Heart right ventricle (tissue), 16 donors: ENCODE data around the gene SLC39A13. TPM values are rescaled to one million over a fixed set of nuclear protein-coding genes. Genes with fewer than 3 reads are reported as not detected.

Experiments
- ATAC-seq, 8 donors: fragments of 200-7000 bp; cut with Tn5 transposase; one replicate each; pipeline ENCODE4 v1.9.1; 2020; ENCODE audit warnings: mild to moderate bottlenecking in 8 of 8, moderate library complexity in 8 of 8, moderate number of reproducible peaks in 1 of 8
- DNase-seq, 2 donors: peaks; one replicate each; pipeline ENCODE4 v3.0.0-alpha.2; 2020
- H3K27ac ChIP-seq, 10 donors: fragments of 200-600 bp; sonication (generic) in 2 of 10; one replicate each; pipeline versions ENCODE4 v1.5.0 to v1.8.0; 2020 to 2022; ENCODE audit warnings: mild to moderate bottlenecking in 3 of 10
- H3K27me3 ChIP-seq, 7 donors: fragments of 200-600 bp; one replicate each; pipeline ENCODE4 v1.8.0; 2021 to 2022; ENCODE audit warnings: mild to moderate bottlenecking in 2 of 7
- H3K36me3 ChIP-seq, 9 donors: fragments of 200-600 bp; sonication (generic) in 1 of 9; one replicate each; pipeline versions ENCODE4 v1.5.0 to v1.8.0; 2020 to 2022; ENCODE audit warnings: mild to moderate bottlenecking in 2 of 9
- H3K4me1 ChIP-seq, 9 donors: fragments of 200-600 bp; sonication (generic) in 1 of 9; one replicate each; pipeline versions ENCODE4 v1.5.0 to v1.8.0; 2020 to 2022; ENCODE audit warnings: mild to moderate bottlenecking in 4 of 9
- H3K4me3 ChIP-seq, 10 donors: fragments of 200-600 bp; sonication (generic) in 2 of 10; one replicate each; pipeline versions ENCODE4 v1.5.0 to v1.8.0; 2020 to 2022; ENCODE audit warnings: mild to moderate bottlenecking in 7 of 10, moderate library complexity in 2 of 10
- H3K9me3 ChIP-seq, 11 donors: fragments of 200-600 bp in 10 of 11; sonication (generic) in 2 of 11; one replicate each; pipeline versions ENCODE4 v1.5.0 to v1.8.0; 2013 to 2022; ENCODE audit warnings: mild to moderate bottlenecking in 2 of 11, control low read depth in 1 of 11, moderate library complexity in 1 of 11
- CTCF ChIP-seq, 9 donors: fragments of 200-600 bp; sonication (generic) in 2 of 9; IDR thresholded peaks; one replicate each; pipeline versions ENCODE4 v1.5.0 to v1.8.0; 2021 to 2022; ENCODE audit warnings: antibody characterized with exemption in 9 of 9, mild to moderate bottlenecking in 5 of 9, moderate library complexity in 1 of 9
- WGBS, 2 donors: extraction: QIAGEN DNeasy Blood & Tissue Kit; methylation state at CpG; one replicate each; pipeline ENCODE4 v1.1.7; 2013; ENCODE audit warnings: inconsistent platforms in 1 of 2; 5-methylcytosine and 5-hydroxymethylcytosine counted together
- intact Hi-C, 10 donors: fragments of 100-400 bp; cut with DNase I; formaldehyde crosslinking; loops; one replicate each; pipeline versions ENCODE4 v1.11.1 to v1.14.2; 2022
- polyA plus RNA-seq, 2 donors: library from polyadenylated mRNA; stranded (reverse); fragments of 200-250 nt; gene quantifications; one replicate each; pipeline ENCODE4 v1.2.3, GENCODE V29; 2013
- total RNA-seq, 10 donors: library from RNA; stranded (reverse); fragmentation: NEBNext Ultra II Directional in 3 of 10; extraction: Animal tissue kit (Norgen Biotek cat#: 25700) in 3 of 10; gene quantifications; one replicate each; pipeline versions ENCODE4 v1.2.1 to v1.2.4, GENCODE V29; 2021 to 2023
- donor health status: Arrhythmogenic right ventricular cardiomyopathy.
- donor health status: ischemic (EF 13 %, LVEDD 7.1; RV severe dilation, severe dysfunction).
- donor health status: healthy with polysubstance abuse.
- donor health status: DM: no; HTN: yes; CAD: no.
- donor health status: DM: no; HTN: no; CAD: no.
- donor health status: ischemic (EF 25% LVEDD 6.9; RV normal size, moderate dysfunction).
- donor health status: ischemic (EF 25% LVEDD 5.7; RV mildly dilated, moderate dysfunction).
- donor health status: healthy.
- donor health status: DM: yes; HTN: yes; CAD: no.
- donor health status: Ischemic cardiomyopathy.
- donor health status: ischemic (EF 35%, LVEDD 5.7; RV mildly dilated, moderate dysfunction).
- donor health status: nonischemic (EF 11% LVEDD 7.7; RV severe dilation, severe dysfunction).
- donor health status: DM: yes; HTN: yes; CAD: no.
- donor health status: PGD.
- donor health status: ischemic (EF 29% LVEDD 5.4; RV normal size, mild dysfunction).
- donor health status: nonischemic (EF 23%, LVEDD 6.1; RV moderate dilation, normal function).

Gene SLC39A13
- total and polyA plus RNA-seq, 12 donors, result 31.1 to 86.4 (median 42.4) TPM

- WGBS, 2 donors, result 80 to 83% methylated on average over 12 of the region's 12 CpGs
- Histone ChIP-seq H3K27ac (peak overlapping the region in 6 of 10 donors; percentile 92 to 98 (median 96)), H3K4me1 (peaks cover 13 to 68% (median 51%) of the 10 kb centered on the region in 9 donors), H3K36me3 (peaks cover 0 to 55% (median 26%) of the 10 kb centered on the region in 9 donors), H3K4me3 (peak overlapping the region in 4 of 10 donors; percentile 74 to 86 (median 82)), H3K9me3 (no peaks in the 10 kb centered on the region), H3K27me3 (no peaks in the 10 kb centered on the region)
- TF ChIP-seq CTCF (IDR thresholded peaks at IDR 0.05), result no peak
- DNase-seq (no peak), ATAC-seq (no peak)
- intact Hi-C loops, result loop anchor here in 1 of 10 donors (5.0 kb wide), 1 partner anchor 38 kb away; no protein-coding TSS in a partner anchor
These were observed 2.2 kb downstream of the SLC39A13 start for GRCh38 chr11:47410370-47411264.

GRCh38 chr11:47411884-47412746, 3.7 kb downstream of the SLC39A13 start:
- ATAC-seq, result no peak
- intact Hi-C loops, result loop anchor here in 1 of 10 donors (5.0 kb wide), 1 partner anchor 40 kb away; no protein-coding TSS in a partner anchor
- 75 to 80% methylated on average over 12 of the region's 12 CpGs for WGBS, 2 donors
- Histone ChIP-seq H3K36me3 (peaks cover 0 to 65% (median 28%) of the 10 kb centered on the region in 9 donors), H3K4me1 (peaks cover 24 to 79% (median 58%) of the 10 kb centered on the region in 9 donors), H3K4me3 (no peak overlapping the region), H3K27me3 (no peaks in the 10 kb centered on the region), H3K27ac (peak overlapping the region in 1 of 10 donors; percentile 31), H3K9me3 (no peaks in the 10 kb centered on the region)
- peak in 1 of 2 donors; percentile 65 for DNase-seq
- peak; percentile 39 to 87 (median 69) for TF ChIP-seq CTCF (IDR thresholded peaks at IDR 0.05)

- ATAC-seq, result no peak
These were observed 5.0 kb downstream of the SLC39A13 start for GRCh38 chr11:47413351-47413750.

More at GRCh38 chr11:47413351-47413750, 5.0 kb downstream of the SLC39A13 start:
- no peak for DNase-seq
- no peak overlapping the region for H3K4me3 ChIP-seq
- peak overlapping the region in 6 of 10 donors; percentile 15 to 94 (median 57) for H3K27ac ChIP-seq
- H3K36me3 ChIP-seq, result peaks cover 0 to 78% (median 39%) of the 10 kb centered on the region in 9 donors
- H3K4me1 ChIP-seq, result peaks cover 19 to 79% (median 51%) of the 10 kb centered on the region in 9 donors
- no peaks in the 10 kb centered on the region for H3K9me3 ChIP-seq
- no peak for TF ChIP-seq CTCF (IDR thresholded peaks at IDR 0.05)
- intact Hi-C loops, result loop anchor here in 1 of 10 donors (5.0 kb wide), 1 partner anchor 41 kb away; no protein-coding TSS in a partner anchor
- WGBS, 2 donors, result 92% methylated on average over 13 of the region's 13 CpGs
- H3K27me3 ChIP-seq, result no peaks in the 10 kb centered on the region
